IPS DF 4.7 (cell line): ENCODE data around the gene CRLF1.

Experiments
- DNase-seq: peaks from one replicate; pipeline ENCODE4 v3.0.0-alpha.2; 2013; ENCODE audit warnings: low spot score; ENCODE audit errors: extremely low read depth

The CRLF1 gene, protein sequence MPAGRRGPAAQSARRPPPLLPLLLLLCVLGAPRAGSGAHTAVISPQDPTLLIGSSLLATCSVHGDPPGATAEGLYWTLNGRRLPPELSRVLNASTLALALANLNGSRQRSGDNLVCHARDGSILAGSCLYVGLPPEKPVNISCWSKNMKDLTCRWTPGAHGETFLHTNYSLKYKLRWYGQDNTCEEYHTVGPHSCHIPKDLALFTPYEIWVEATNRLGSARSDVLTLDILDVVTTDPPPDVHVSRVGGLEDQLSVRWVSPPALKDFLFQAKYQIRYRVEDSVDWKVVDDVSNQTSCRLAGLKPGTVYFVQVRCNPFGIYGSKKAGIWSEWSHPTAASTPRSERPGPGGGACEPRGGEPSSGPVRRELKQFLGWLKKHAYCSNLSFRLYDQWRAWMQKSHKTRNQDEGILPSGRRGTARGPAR

GRCh38 chr19:18606281-18607225, at the start of gene CRLF1:
CRLF1 (minus strand) TSS chr19:18606799; CDS start chr19:18606656, 143 bp downstream.
- DNase-seq, result no peak

DNA sequence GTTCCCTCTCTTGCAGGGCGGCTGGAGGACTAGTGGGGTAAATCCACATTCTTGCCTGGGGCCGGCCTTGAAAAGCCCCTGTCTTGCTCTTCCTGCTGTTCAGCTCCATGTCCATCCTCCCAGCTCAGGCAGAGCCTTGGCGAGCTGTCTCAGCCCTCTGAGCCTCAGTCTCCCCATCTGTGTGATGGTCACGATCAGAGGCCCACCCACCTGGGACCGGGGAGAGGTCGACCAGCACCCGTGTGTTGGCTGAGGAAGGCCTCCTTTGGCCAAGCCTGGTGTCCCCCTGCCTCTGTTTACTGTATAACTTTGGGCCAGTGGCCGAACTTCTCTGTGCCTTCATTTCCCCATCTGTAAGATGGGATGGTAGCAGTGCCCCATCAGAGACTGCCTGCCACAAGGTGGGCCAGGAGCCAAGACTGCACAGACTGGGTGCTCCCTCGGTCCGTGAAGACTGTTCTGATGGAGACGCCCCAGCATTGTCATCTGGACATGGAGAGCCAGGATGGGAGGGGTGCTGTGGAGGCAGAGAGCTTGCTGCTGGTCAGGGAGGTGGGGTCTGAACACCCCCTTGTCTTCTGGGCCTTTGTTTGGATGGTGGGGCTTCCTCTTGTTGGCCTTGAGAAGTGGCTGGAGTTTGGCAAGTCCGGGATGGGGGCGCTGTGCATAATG, 48.7 kb upstream of the CRLF1 start:
- DNase-seq, result no peak

GRCh38 chr19:18654469-18654868, 47.9 kb upstream of the CRLF1 start:
- no peak for DNase-seq

DNA sequence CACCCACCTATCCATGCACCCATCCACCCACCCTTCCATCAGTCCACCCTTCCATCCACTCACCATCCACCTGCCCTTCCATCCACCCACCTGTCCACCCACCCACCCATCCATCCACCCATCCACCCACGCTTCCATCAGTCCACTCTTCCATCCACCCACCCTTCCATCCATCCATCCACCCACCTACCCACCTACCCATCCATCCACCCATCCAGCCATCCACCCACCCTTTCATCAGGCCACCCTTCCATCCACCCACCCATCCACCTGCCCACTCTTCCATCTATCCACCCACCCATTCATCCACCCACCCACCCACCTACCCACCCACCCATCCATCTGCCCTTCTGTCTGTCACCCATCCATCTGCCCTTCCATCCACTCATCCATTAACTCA, 47.3 kb upstream of the CRLF1 start:
- no peak for DNase-seq

DNA sequence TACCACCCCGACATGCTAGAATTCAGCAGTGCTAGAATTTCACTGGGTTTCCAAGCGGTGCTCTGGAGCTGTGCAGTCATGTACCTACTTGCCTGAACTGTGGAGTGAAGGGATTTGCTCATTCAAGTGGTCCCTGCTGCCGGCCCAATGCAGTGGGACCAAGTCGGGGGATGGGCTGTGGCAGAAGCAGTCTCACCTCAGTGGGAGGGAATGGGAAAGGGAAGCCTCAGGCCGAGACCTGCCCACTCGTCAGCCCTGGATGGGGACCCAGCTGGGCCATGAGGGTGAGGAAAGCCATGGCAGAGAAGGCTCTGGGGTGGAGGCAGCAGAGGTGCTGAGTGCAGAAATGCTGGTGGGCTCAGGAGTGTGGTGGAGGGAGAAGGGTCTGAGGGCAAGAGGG, 45.1 kb upstream of the CRLF1 start:
- no peak for DNase-seq

DNA sequence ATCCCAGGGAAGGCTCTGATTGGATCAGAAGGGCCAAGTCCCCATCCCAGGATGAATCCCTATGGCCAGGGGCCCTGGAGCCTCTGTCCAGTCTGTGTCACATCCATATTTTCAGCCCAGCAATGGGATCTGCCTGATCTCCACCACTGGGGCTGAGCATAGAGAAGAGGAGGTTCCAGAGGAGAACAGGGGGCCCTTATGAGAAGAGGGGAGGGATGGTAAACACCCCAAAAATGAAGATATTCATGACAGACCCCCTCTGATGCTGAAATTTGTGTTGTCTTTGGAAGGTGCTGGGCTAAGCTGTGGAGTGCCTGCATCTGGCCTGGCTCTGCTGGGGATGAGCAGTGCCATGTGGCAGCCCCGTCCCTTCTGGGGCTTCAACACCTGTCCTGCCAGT, 44.7 kb upstream of the CRLF1 start:
- no peak for DNase-seq

- no peak for DNase-seq
Measured at GRCh38 chr19:18650468-18651041, 44.0 kb upstream of the CRLF1 start.

DNA sequence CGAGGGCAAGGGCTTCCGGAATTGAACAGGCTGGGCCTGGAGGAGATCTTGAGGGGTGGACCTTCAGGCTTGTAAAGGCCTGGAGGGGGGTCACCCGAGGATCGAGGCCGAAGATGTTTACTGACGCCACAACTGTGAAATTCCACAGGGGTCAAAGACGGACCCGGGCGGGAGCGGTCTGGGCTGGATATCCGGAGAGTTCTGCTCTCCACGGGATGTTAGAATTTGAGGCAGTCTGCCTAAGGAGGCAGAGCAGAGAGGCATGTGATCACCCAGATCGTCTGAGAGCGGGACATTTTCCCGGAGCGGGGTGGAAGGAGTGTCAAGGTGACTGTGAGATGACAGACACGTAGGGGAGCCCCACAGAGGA, 43.4 kb upstream of the CRLF1 start:
- no peak for DNase-seq

- no peak for DNase-seq
Measured at GRCh38 chr19:18649371-18650020, 42.9 kb upstream of the CRLF1 start.

GRCh38 chr19:18648973-18649315, 42.3 kb upstream of the CRLF1 start:
- no peak for DNase-seq

- DNase-seq, result no peak
Measured at GRCh38 chr19:18647807-18648206, 41.2 kb upstream of the CRLF1 start.

GRCh38 chr19:18647371-18647767, 40.8 kb upstream of the CRLF1 start:
- DNase-seq, result no peak

- DNase-seq, result no peak
Measured at GRCh38 chr19:18646535-18647370, 40.2 kb upstream of the CRLF1 start.

GRCh38 chr19:18645035-18645511, 38.5 kb upstream of the CRLF1 start:
- DNase-seq, result no peak

DNA sequence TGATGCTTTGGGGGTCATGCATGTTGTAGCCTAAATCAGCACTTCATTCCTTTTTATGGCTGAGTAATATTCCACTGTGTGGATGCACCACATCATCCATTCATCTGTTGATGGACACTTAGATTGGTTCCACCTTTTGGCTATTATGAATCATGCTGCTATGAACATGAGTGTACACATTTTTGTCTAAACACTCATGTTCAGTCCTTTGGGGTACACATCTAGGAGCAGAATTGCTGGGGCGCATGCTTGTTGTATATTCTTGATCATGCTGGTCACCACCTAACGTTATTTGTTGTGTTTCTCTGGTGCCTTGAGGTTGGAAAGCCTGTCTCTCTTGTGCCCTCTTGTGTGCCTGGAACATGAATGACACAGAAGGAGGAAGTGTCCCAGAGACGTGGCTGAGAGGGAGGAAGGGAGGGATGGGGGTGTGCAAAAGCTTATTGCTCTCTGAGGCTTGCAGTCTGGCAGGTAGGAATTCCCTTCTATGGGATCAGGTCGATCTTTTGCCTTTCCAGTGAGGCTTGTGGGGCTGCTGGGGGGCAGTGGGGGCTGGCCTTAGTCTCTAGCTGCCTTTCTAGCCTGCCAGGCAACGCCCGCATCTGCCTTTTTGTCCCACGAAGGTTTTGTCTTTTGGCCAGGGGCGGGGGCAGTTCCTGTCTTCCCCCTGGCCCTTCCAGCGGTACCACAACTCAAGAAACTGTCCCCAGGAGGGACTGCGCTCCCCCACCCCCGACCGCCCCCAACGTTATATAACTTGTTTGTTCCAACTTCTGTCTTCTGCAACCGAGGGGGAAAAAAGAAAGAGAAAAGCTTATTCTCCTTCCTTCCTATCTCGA, 37.8 kb upstream of the CRLF1 start:
- DNase-seq, result no peak

GRCh38 chr19:18639706-18640243, 33.2 kb upstream of the CRLF1 start:
- DNase-seq, result no peak

GRCh38 chr19:18637673-18638630, 31.4 kb upstream of the CRLF1 start:
- no peak for DNase-seq
